WTC11 (cell line): ENCODE results near the gene SORCS2. TPM values are rescaled to one million over a fixed set of nuclear protein-coding genes. Genes with fewer than 3 reads are reported as not detected.

Experiments used
- ATAC-seq: fragments of 200-7000 bp; cut with Tn5 transposase; 2 replicates; pipeline ENCODE4 v1.10.0; 2021; ENCODE audit warnings: mild to moderate bottlenecking, moderate library complexity
- CTCF ChIA-PET: fragments of 300-600 bp; sonication (Branson Sonifier 250); formaldehyde crosslinking; loops from one replicate; lab custom pipeline; 2021; ENCODE audit warnings: antibody characterized with exemption; lab: Charles Lee
- POLR2A ChIA-PET: fragments of 350-600 bp; sonication (Branson Sonifier 250); formaldehyde crosslinking; loops from one replicate; lab custom pipeline; 2021; ENCODE audit warnings: antibody characterized with exemption; lab: Charles Lee
- DNase-seq: peaks from one replicate; pipeline ENCODE4 v3.0.0; 2021; ENCODE audit warnings: low spot score
- H3K27ac Mint-ChIP-seq: 2 replicates; pipeline ENCODE4 v1.8.0; 2021; ENCODE audit warnings: mixed read lengths
- H3K27me3 Mint-ChIP-seq: 2 replicates; pipeline ENCODE4 v1.8.0; 2021; ENCODE audit warnings: low read depth, mild to moderate bottlenecking, moderate library complexity, mixed read lengths
- H3K36me3 Mint-ChIP-seq: 2 replicates; pipeline ENCODE4 v1.8.0; 2021; ENCODE audit warnings: mixed read lengths
- H3K4me1 Mint-ChIP-seq: 2 replicates; pipeline ENCODE4 v1.8.0; 2022; ENCODE audit warnings: mixed read lengths
- H3K4me3 Mint-ChIP-seq: 2 replicates; pipeline ENCODE4 v1.8.0; 2021; ENCODE audit warnings: mild to moderate bottlenecking, moderate library complexity, mixed read lengths
- H3K9me3 Mint-ChIP-seq: 2 replicates; pipeline ENCODE4 v1.8.0; 2021; ENCODE audit warnings: mixed read lengths
- CREB1 ChIP-seq: sonication (generic); formaldehyde crosslinking; IDR thresholded peaks from 2 replicates; pipeline ENCODE4 v1.8.0; 2023; ENCODE audit warnings: mild to moderate bottlenecking, missing genetic modification reagents
- CREM ChIP-seq: sonication (generic); formaldehyde crosslinking; IDR thresholded peaks from 2 replicates; pipeline ENCODE4 v1.8.1; 2022; ENCODE audit warnings: mild to moderate bottlenecking, missing genetic modification reagents, moderate library complexity
- CTCF ChIP-seq: fragments of 200-600 bp; IDR thresholded peaks from 2 replicates; pipeline ENCODE4 v1.8.0; 2022; ENCODE audit warnings: antibody characterized with exemption
- E2F1 ChIP-seq: sonication (generic); formaldehyde crosslinking; IDR thresholded peaks from 2 replicates; pipeline ENCODE4 v1.8.0; 2022; ENCODE audit warnings: mild to moderate bottlenecking, missing genetic modification reagents
- MYBL2 ChIP-seq: sonication (generic); formaldehyde crosslinking; IDR thresholded peaks from 2 replicates; pipeline ENCODE4 v1.8.1; 2023; ENCODE audit warnings: mild to moderate bottlenecking, moderate library complexity, missing genetic modification reagents
- NR2C2 ChIP-seq: sonication (generic); formaldehyde crosslinking; IDR thresholded peaks from 2 replicates; pipeline ENCODE4 v1.8.0; 2022; ENCODE audit warnings: mild to moderate bottlenecking, missing genetic modification reagents
- PRDM15 ChIP-seq: sonication (generic); formaldehyde crosslinking; IDR thresholded peaks from 2 replicates; pipeline ENCODE4 v1.8.0; 2022; ENCODE audit warnings: missing genetic modification reagents
- SMAD4 ChIP-seq: sonication (generic); formaldehyde crosslinking; IDR thresholded peaks from 2 replicates; pipeline ENCODE4 v1.8.0; 2022; ENCODE audit warnings: mild to moderate bottlenecking, missing genetic modification reagents
- STAT6 ChIP-seq: sonication (generic); formaldehyde crosslinking; conservative IDR thresholded peaks from 2 replicates; pipeline ENCODE4 v1.8.1; 2023; ENCODE audit warnings: mild to moderate bottlenecking, low read depth, missing genetic modification reagents, moderate library complexity
- USF2 ChIP-seq: sonication (generic); formaldehyde crosslinking; IDR thresholded peaks from 2 replicates; pipeline ENCODE4 v1.8.1; 2023; ENCODE audit warnings: mild to moderate bottlenecking, missing genetic modification reagents, moderate library complexity
- ZBTB43 ChIP-seq: sonication (generic); formaldehyde crosslinking; IDR thresholded peaks from 2 replicates; pipeline ENCODE4 v1.8.1; 2023; ENCODE audit warnings: mild to moderate bottlenecking, missing genetic modification reagents
- ZNF317 ChIP-seq: sonication (generic); formaldehyde crosslinking; IDR thresholded peaks from 2 replicates; pipeline ENCODE4 v1.8.1; 2023; ENCODE audit warnings: low read depth, mild to moderate bottlenecking, moderate library complexity, missing genetic modification reagents, borderline replicate concordance
- ZNF532 ChIP-seq: fragments of 250-450 bp; sonication (Bioruptor Pico); IDR thresholded peaks from 2 replicates; pipeline ENCODE4 v1.9.0; 2021; ENCODE audit warnings: mild to moderate bottlenecking, borderline replicate concordance
- ZSCAN18 ChIP-seq: fragments of 250-450 bp; sonication (Bioruptor Pico); IDR thresholded peaks from 2 replicates; pipeline ENCODE4 v2.1.2; 2022; ENCODE audit warnings: mild to moderate bottlenecking, moderate library complexity
- total RNA-seq: library from RNA; stranded (reverse); gene quantifications from 3 replicates; pipeline ENCODE4 v1.2.3, GENCODE V29; 2021

Gene SORCS2
- total RNA-seq, 1 experiment from 2014 or later = 6.6 TPM

GRCh38 chr4:7224001-7224400, 31.7 kb downstream of the SORCS2 start (continued):
- TF ChIP-seq ZBTB43 (CRISPR knock-in tag) (no peak), ZNF532 (CRISPR knock-in tag) (no peak), ZNF317 (CRISPR knock-in tag) (no peak), CTCF (no peak), SMAD4 (CRISPR knock-in tag) (no peak), CREB1 (CRISPR knock-in tag) (no peak), NR2C2 (CRISPR knock-in tag) (no peak), CREM (no peak), STAT6 (CRISPR knock-in tag) (no peak)
- TF ChIP-seq, all 79 proteins: peak for 0

GRCh38 chr4:7224878-7225533, 32.7 kb downstream of the SORCS2 start:
- ChIA-PET POLR2A (no interaction called here), CTCF (interaction anchor here (0.6 to 0.9 kb wide), 2 partner anchors 71 to 236 kb away, joined by 3 read pairs; no protein-coding TSS in a partner anchor)
- DNase-seq = no peak
- TF ChIP-seq SMAD4 (CRISPR knock-in tag) = no peak
- TF ChIP-seq E2F1 = no peak
- TF ChIP-seq USF2 = no peak
- no peak for TF ChIP-seq MYBL2 (CRISPR knock-in tag)
- TF ChIP-seq PRDM15 (CRISPR knock-in tag) = no peak
- TF ChIP-seq ZSCAN18 = no peak
- TF ChIP-seq ZBTB43 (CRISPR knock-in tag) = no peak
- no peak for ATAC-seq
- no peak overlapping the region for H3K27ac Mint-ChIP-seq
- H3K4me3 Mint-ChIP-seq = no peak overlapping the region
- no peaks in the 10 kb centered on the region for H3K4me1 Mint-ChIP-seq
- no peaks in the 10 kb centered on the region for H3K27me3 Mint-ChIP-seq
- no peaks in the 10 kb centered on the region for H3K36me3 Mint-ChIP-seq
- no peaks in the 10 kb centered on the region for H3K9me3 Mint-ChIP-seq
